HEK293T (cell line): ENCODE data around the gene SRMS.

Experiments used
- ARNT ChIP-seq: fragments of 450-650 bp; IDR thresholded peaks from 2 replicates; pipeline ENCODE4 v1.6.1; 2017; ENCODE audit warnings: mild to moderate bottlenecking
- BHLHE40 ChIP-seq: fragments of 450-650 bp; IDR thresholded peaks from 2 replicates; pipeline ENCODE4 v1.6.1; 2016; ENCODE audit warnings: mild to moderate bottlenecking, moderate library complexity, borderline replicate concordance
- ELF4 ChIP-seq: fragments of 450-650 bp; IDR thresholded peaks from 2 replicates; pipeline ENCODE4 v1.6.1; 2017; ENCODE audit warnings: antibody characterized with exemption
- FOXA1 ChIP-seq: fragments of 450-650 bp; IDR thresholded peaks from 2 replicates; pipeline ENCODE4 v1.6.1; 2016; ENCODE audit warnings: mild to moderate bottlenecking
- FOXK2 ChIP-seq: fragments of 450-650 bp; IDR thresholded peaks from 2 replicates; pipeline ENCODE4 v1.6.1; 2016; ENCODE audit warnings: mild to moderate bottlenecking
- FOXM1 ChIP-seq: fragments of 450-650 bp; IDR thresholded peaks from 2 replicates; pipeline ENCODE4 v1.6.1; 2017; ENCODE audit warnings: mild to moderate bottlenecking, borderline replicate concordance
- HDGF ChIP-seq: fragments of 450-650 bp; IDR thresholded peaks from 2 replicates; pipeline ENCODE4 v1.6.1; 2017; ENCODE audit warnings: antibody characterized with exemption, borderline replicate concordance
- L3MBTL2 ChIP-seq: fragments of 450-650 bp; conservative IDR thresholded peaks from 2 replicates; pipeline ENCODE4 v1.6.1; 2016; ENCODE audit warnings: mild to moderate bottlenecking
- LEF1 ChIP-seq: fragments of 450-650 bp; IDR thresholded peaks from 2 replicates; pipeline ENCODE4 v1.6.1; 2017; ENCODE audit warnings: mild to moderate bottlenecking, borderline replicate concordance
- SP1 ChIP-seq: fragments of 450-650 bp; IDR thresholded peaks from 2 replicates; pipeline ENCODE4 v1.6.1; 2017
- SUZ12 ChIP-seq: fragments of 450-650 bp; IDR thresholded peaks from 2 replicates; pipeline ENCODE4 v1.6.1; 2016; ENCODE audit warnings: mild to moderate bottlenecking
- TARDBP ChIP-seq: fragments of 450-650 bp; IDR thresholded peaks from 2 replicates; pipeline ENCODE4 v1.6.1; 2016
- ZNF384 ChIP-seq: fragments of 450-650 bp; IDR thresholded peaks from 2 replicates; pipeline ENCODE4 v1.6.1; 2016
- TF ChIP-seq, protein P1 (sequence below): fragments of 450-650 bp; IDR thresholded peaks from 2 replicates; pipeline ENCODE4 v1.6.1; 2016

DNA sequence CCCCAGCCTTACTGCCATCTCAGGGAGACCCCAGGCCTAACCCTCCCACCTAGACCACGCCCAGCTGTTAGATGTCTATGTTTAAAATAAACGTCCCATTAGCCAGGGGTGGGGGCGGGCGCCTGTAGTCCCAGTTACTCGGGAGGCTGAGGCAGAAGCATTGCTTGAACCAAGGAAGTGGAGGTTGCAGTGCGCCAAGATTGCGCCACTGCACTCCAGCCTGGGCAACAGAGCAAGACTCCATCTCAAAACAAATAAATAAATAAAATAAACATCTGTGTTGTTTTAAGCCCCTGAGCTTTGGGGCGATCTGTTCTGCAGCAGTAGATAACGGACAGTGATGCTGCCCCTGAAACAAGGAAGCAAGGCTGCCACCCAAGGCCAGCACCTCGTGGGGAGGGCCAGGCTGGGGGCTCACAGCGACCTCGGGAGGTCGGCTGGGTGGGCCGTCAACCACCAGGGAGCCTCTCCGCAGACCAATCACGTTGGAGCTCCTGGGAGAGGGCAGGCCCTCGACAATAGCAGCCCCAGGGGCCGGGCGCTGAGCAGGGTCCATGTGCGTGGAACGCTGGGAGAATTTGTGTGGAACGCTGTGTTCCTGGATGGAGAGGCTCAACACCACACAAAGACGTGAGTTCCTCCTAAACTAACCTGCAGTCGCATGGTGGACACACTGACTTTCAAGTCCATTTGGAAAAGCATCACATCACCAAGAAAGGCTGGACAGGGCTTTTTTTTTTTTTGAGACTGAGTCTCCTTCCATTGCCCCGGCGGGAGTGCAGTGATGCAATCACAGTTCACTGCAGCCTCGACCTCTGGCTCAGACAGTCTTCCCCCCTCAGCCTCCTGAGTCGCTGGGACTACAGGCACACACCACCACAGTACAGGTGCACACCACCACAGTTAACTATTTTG is 27.5 kb upstream of the SRMS start:
- TF ChIP-seq ELF4 (no peak), SP1 (no peak), TARDBP (no peak), FOXK2 (no peak), FOXA1 (no peak), BHLHE40 (no peak), ARNT (no peak), SUZ12 (no peak), LEF1 (no peak), ZNF384 (peak; percentile 92), L3MBTL2 (no peak; the same call in 1 of the 2 replicates), HDGF (no peak), FOXM1 (no peak)
- TF ChIP-seq, protein P1, sequence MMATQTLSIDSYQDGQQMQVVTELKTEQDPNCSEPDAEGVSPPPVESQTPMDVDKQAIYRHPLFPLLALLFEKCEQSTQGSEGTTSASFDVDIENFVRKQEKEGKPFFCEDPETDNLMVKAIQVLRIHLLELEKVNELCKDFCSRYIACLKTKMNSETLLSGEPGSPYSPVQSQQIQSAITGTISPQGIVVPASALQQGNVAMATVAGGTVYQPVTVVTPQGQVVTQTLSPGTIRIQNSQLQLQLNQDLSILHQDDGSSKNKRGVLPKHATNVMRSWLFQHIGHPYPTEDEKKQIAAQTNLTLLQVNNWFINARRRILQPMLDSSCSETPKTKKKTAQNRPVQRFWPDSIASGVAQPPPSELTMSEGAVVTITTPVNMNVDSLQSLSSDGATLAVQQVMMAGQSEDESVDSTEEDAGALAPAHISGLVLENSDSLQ: no peak
